GM21786 (cell line): ENCODE measurements around the gene DCAF8L1.
"Not testable (repeated sequence)": the region's sequence is repeated elsewhere in the genome, so short reads cannot be mapped to it uniquely, and the experiment has no call there.

Experiments used
- ATAC-seq: cut with Tn5 transposase; IDR thresholded peaks from one replicate; pipeline ENCODE4 v1.9.1; 2021; ENCODE audit not compliant: unreplicated experiment

The DCAF8L1 gene

GRCh38 chrX:27981349-27981748 lies at the start of gene DCAF8L1:
TSS of gene DCAF8L1 (minus strand) at chrX:27981449. CDS start at chrX:27981334, 115 bp downstream.
- ATAC-seq: no peak

- ATAC-seq: no peak
Measured at GRCh38 chrX:28022371-28022770, 41.1 kb upstream of the DCAF8L1 start.

- ATAC-seq: no peak
Measured at GRCh38 chrX:28016823-28017222, 35.6 kb upstream of the DCAF8L1 start.

- ATAC-seq: no peak
Measured at GRCh38 chrX:28015993-28016392, 34.7 kb upstream of the DCAF8L1 start.

- no peak for ATAC-seq
Measured at GRCh38 chrX:28010875-28011274, 29.6 kb upstream of the DCAF8L1 start.

- ATAC-seq: no peak
Measured at GRCh38 chrX:27998666-27999065, 17.4 kb upstream of the DCAF8L1 start.

GRCh38 chrX:27997622-27998021 lies 16.4 kb upstream of the DCAF8L1 start:
- no peak for ATAC-seq

GRCh38 chrX:27996132-27996531 lies 14.9 kb upstream of the DCAF8L1 start:
- no peak for ATAC-seq

GRCh38 chrX:27995611-27996010 lies 14.4 kb upstream of the DCAF8L1 start:
- ATAC-seq: no peak

- no peak for ATAC-seq
Measured at GRCh38 chrX:27987862-27988646, 6.8 kb upstream of the DCAF8L1 start.

GRCh38 chrX:27976934-27977333 lies 4.3 kb downstream of the DCAF8L1 start:
- not testable (repeated sequence) for ATAC-seq

GRCh38 chrX:27976284-27976683 lies 5.0 kb downstream of the DCAF8L1 start:
- ATAC-seq: no peak

GRCh38 chrX:27968878-27969277 lies 12.4 kb downstream of the DCAF8L1 start:
- no peak for ATAC-seq

GRCh38 chrX:27968352-27968751 lies 12.9 kb downstream of the DCAF8L1 start:
- ATAC-seq: no peak

GRCh38 chrX:27966955-27967354 lies 14.3 kb downstream of the DCAF8L1 start:
- no peak for ATAC-seq

- ATAC-seq: no peak
Measured at GRCh38 chrX:27966492-27966891, 14.8 kb downstream of the DCAF8L1 start.

- not testable (repeated sequence) for ATAC-seq
Measured at GRCh38 chrX:27965348-27965747, 15.9 kb downstream of the DCAF8L1 start.

- no peak for ATAC-seq
Measured at GRCh38 chrX:27964432-27964831, 16.8 kb downstream of the DCAF8L1 start.

GRCh38 chrX:27960410-27960809 lies 20.8 kb downstream of the DCAF8L1 start:
- ATAC-seq: not testable (repeated sequence)

- ATAC-seq: no peak
Measured at GRCh38 chrX:27953171-27953570, 28.1 kb downstream of the DCAF8L1 start.

- ATAC-seq: no peak
Measured at GRCh38 chrX:27933361-27933760, 47.9 kb downstream of the DCAF8L1 start.
